H1 (cell line): ENCODE measurements around the gene GPALPP1. TPM values are rescaled to one million over a fixed set of nuclear protein-coding genes. Genes with fewer than 3 reads are reported as not detected.

ENCODE experiments used
- CTCF ChIA-PET: fragments of 300-600 bp; sonication (Branson Sonifier 250); formaldehyde crosslinking; loops from one replicate; lab custom pipeline; 2021; ENCODE audit not compliant: partially characterized antibody; lab: Charles Lee
- POLR2A ChIA-PET: fragments of 300-600 bp; sonication (Branson Sonifier 250); formaldehyde crosslinking; loops from one replicate; lab custom pipeline; 2021; ENCODE audit warnings: inconsistent platforms; ENCODE audit not compliant: partially characterized antibody; lab: Charles Lee
- DNase-seq, 2 experiments: peaks; one replicate each; pipeline versions ENCODE4 v3.0.0 to v3.0.0-alpha.2; 2010 to 2022; ENCODE audit warnings: low spot score in 2 of 2, low read depth in 1 of 2, mixed read lengths in 1 of 2
- FAIRE-seq: peaks from 2 replicates; lab custom pipeline; 2011; peaks lifted over from hg19 to GRCh38; lab: Jason Lieb, UNC
- H2AFZ ChIP-seq: 2 replicates; pipeline ENCODE4 v1.8.1; 2012; ENCODE audit warnings: low read length, inconsistent platforms
- H2AK5ac ChIP-seq: 2 replicates; pipeline ENCODE4 v1.6.1; 2013; ENCODE audit warnings: low read depth, low read length
- H2BK120ac ChIP-seq: replicated peaks from 2 replicates; pipeline ENCODE3; 2013; ENCODE audit warnings: low read depth, low read length, inconsistent platforms
- H2BK12ac ChIP-seq: 2 replicates; pipeline ENCODE4 v1.6.1; 2013; ENCODE audit warnings: low read depth, low read length
- H2BK15ac ChIP-seq: 2 replicates; pipeline ENCODE4 v1.6.1; 2013; ENCODE audit warnings: low read length
- H2BK20ac ChIP-seq: 2 replicates; pipeline ENCODE4 v1.6.1; 2013; ENCODE audit warnings: low read length
- H2BK5ac ChIP-seq: 2 replicates; pipeline ENCODE4 v1.6.1; 2013; ENCODE audit warnings: low read depth, low read length
- H3K14ac ChIP-seq: 2 replicates; pipeline ENCODE4 v1.6.1; 2013; ENCODE audit warnings: inconsistent platforms; ENCODE audit not compliant: insufficient read length
- H3K18ac ChIP-seq: 2 replicates; pipeline ENCODE4 v1.6.1; 2013; ENCODE audit warnings: low read length; ENCODE audit errors: extremely low read depth
- H3K23ac ChIP-seq: 2 replicates; pipeline ENCODE4 v1.6.1; 2013; ENCODE audit warnings: inconsistent platforms; ENCODE audit not compliant: insufficient read length
- H3K23me2 ChIP-seq: 2 replicates; pipeline ENCODE4 v1.6.1; 2013; ENCODE audit warnings: low read depth, low read length
- H3K27ac ChIP-seq: 2 replicates; pipeline ENCODE4 v1.6.1; 2011; ENCODE audit warnings: low read depth, low read length, inconsistent platforms
- H3K27me3 ChIP-seq, 4 experiments: replicated peaks in 1 of 4; 1 replicate in 1 of 4; 2 replicates in 3 of 4; pipeline versions ENCODE4 v1.6.1 to v1.8.1; 2011 to 2013; ENCODE audit warnings: low read length in 3 of 4, mild to moderate bottlenecking in 3 of 4, inconsistent platforms in 2 of 4, mixed read lengths in 2 of 4, moderate library complexity in 1 of 4; ENCODE audit not compliant: control insufficient read depth in 3 of 4, insufficient read depth in 3 of 4; ENCODE audit errors: extremely low read depth in 1 of 4
- H3K36me3 ChIP-seq, 4 experiments: 2 replicates each; pipeline versions ENCODE4 v1.6.1 to v1.8.1; 2011 to 2013; ENCODE audit warnings: mild to moderate bottlenecking in 4 of 4, low read length in 3 of 4, moderate library complexity in 2 of 4, control low read depth in 1 of 4, inconsistent platforms in 1 of 4; ENCODE audit not compliant: insufficient read depth in 4 of 4, control insufficient read depth in 2 of 4
- H3K4ac ChIP-seq: replicated peaks from 2 replicates; pipeline ENCODE3; 2013; ENCODE audit warnings: low read length, low read depth, mixed read lengths, inconsistent platforms; ENCODE audit not compliant: insufficient read length
- H3K4me1 ChIP-seq, 4 experiments: replicated peaks in 1 of 4; 1 replicate in 1 of 4; 2 replicates in 3 of 4; pipeline versions ENCODE4 v1.6.1 to v1.8.1; 2011 to 2013; ENCODE audit warnings: low read length in 3 of 4, inconsistent platforms in 2 of 4, mixed read lengths in 1 of 4; ENCODE audit not compliant: insufficient read depth in 4 of 4, control insufficient read depth in 3 of 4
- H3K4me2 ChIP-seq, 2 experiments: 2 replicates each; pipeline versions ENCODE4 v1.6.1 to v1.8.1; 2011 to 2013; ENCODE audit warnings: low read depth in 2 of 2, low read length in 2 of 2, control low read depth in 1 of 2, inconsistent platforms in 1 of 2, mild to moderate bottlenecking in 1 of 2; ENCODE audit not compliant: insufficient read depth in 1 of 2
- H3K4me3 ChIP-seq, 4 experiments: fragments of 200-600, 300-600 bp in 1 of 4; sonication (generic), shearing (Covaris generic), sonication (Bioruptor Twin) in 1 of 4; 2 replicates each; pipeline versions ENCODE4 v1.5.1 to v1.8.1; 2011 to 2016; ENCODE audit warnings: low read length in 4 of 4, low read depth in 3 of 4, control low read depth in 2 of 4, inconsistent platforms in 2 of 4, mild to moderate bottlenecking in 2 of 4, mixed read lengths in 1 of 4, moderate library complexity in 1 of 4; ENCODE audit not compliant: insufficient read depth in 2 of 4; ENCODE audit errors: extremely low read depth in 1 of 4
- H3K56ac ChIP-seq: replicated peaks from 2 replicates; pipeline ENCODE3; 2013; ENCODE audit warnings: low read depth, mild to moderate bottlenecking, mixed read lengths, low read length, inconsistent platforms; ENCODE audit not compliant: insufficient read length
- H3K79me1 ChIP-seq: 2 replicates; pipeline ENCODE4 v1.6.1; 2013; ENCODE audit warnings: low read depth, low read length, control low read depth
- H3K79me2 ChIP-seq, 2 experiments: 2 replicates each; pipeline versions ENCODE4 v1.6.1 to v1.8.1; 2012 to 2013; ENCODE audit warnings: low read length in 2 of 2, mild to moderate bottlenecking in 2 of 2, inconsistent platforms in 1 of 2; ENCODE audit not compliant: insufficient read depth in 2 of 2, control insufficient read depth in 1 of 2
- H3K9ac ChIP-seq, 4 experiments: replicated peaks in 1 of 4; 1 replicate in 1 of 4; 2 replicates in 3 of 4; pipeline versions ENCODE4 v1.6.1 to v1.8.1; 2011 to 2013; ENCODE audit warnings: low read depth in 3 of 4, low read length in 3 of 4, control low read depth in 2 of 4, mild to moderate bottlenecking in 2 of 4, moderate library complexity in 2 of 4, inconsistent platforms in 1 of 4; ENCODE audit errors: extremely low read depth in 1 of 4
- H3K9me3 ChIP-seq, 2 experiments: 2 replicates each; pipeline versions ENCODE4 v1.6.1 to v1.8.1; 2012 to 2013; ENCODE audit warnings: mild to moderate bottlenecking in 2 of 2, moderate library complexity in 2 of 2, control low read depth in 1 of 2, inconsistent platforms in 1 of 2, low read depth in 1 of 2, low read length in 1 of 2, mixed read lengths in 1 of 2; ENCODE audit not compliant: insufficient read depth in 2 of 2
- H4K20me1 ChIP-seq, 2 experiments: replicated peaks in 1 of 2; 2 replicates each; pipeline versions ENCODE3 to v1.8.1; 2011 to 2013; ENCODE audit warnings: inconsistent platforms in 2 of 2, low read length in 2 of 2, mild to moderate bottlenecking in 1 of 2; ENCODE audit not compliant: insufficient read depth in 2 of 2, control insufficient read depth in 1 of 2
- H4K5ac ChIP-seq: 2 replicates; pipeline ENCODE4 v1.6.1; 2013; ENCODE audit warnings: low read length, low read depth, mixed read lengths, inconsistent platforms; ENCODE audit not compliant: insufficient read length
- H4K8ac ChIP-seq: 2 replicates; pipeline ENCODE4 v1.8.0; 2013; ENCODE audit warnings: mild to moderate bottlenecking, moderate library complexity, low read length, inconsistent platforms; ENCODE audit not compliant: insufficient read depth; ENCODE audit errors: extremely low read depth
- H4K91ac ChIP-seq: replicated peaks from 2 replicates; pipeline ENCODE3; 2013; ENCODE audit warnings: low read length, mixed read lengths, inconsistent platforms; ENCODE audit not compliant: insufficient read length
- HDAC2 ChIP-seq, 2 experiments: fragments of 300-600 bp in 1 of 2; sonication (generic) in 1 of 2; IDR thresholded peaks; 2 replicates each; pipeline ENCODE4 v1.6.1; 2011 to 2012; ENCODE audit warnings: low read depth in 2 of 2, low read length in 2 of 2, mild to moderate bottlenecking in 2 of 2, moderate library complexity in 2 of 2, borderline replicate concordance in 1 of 2, inconsistent platforms in 1 of 2
- HDAC6 ChIP-seq: IDR thresholded peaks from one replicate; pipeline ENCODE4 v1.7.1; 2012; ENCODE audit warnings: low read depth, mild to moderate bottlenecking, inconsistent platforms, low read length, moderate library complexity
- PHF8 ChIP-seq: fragments of 200-600 bp; sonication (generic); conservative IDR thresholded peaks from 2 replicates; pipeline ENCODE4 v1.7.1; 2012; ENCODE audit warnings: low read depth, mild to moderate bottlenecking, inconsistent platforms, low read length, moderate library complexity
- SIN3A ChIP-seq, 2 experiments: IDR thresholded peaks in 1 of 2; conservative IDR thresholded peaks in 1 of 2; 2 replicates each; pipeline ENCODE4 v1.6.1; 2011 to 2012; ENCODE audit warnings: low read length in 2 of 2, improper control_type of control experiment in 1 of 2, low read depth in 1 of 2, mild to moderate bottlenecking in 1 of 2
- SP2 ChIP-seq: IDR thresholded peaks from 2 replicates; pipeline ENCODE4 v1.6.1; 2012; ENCODE audit warnings: mild to moderate bottlenecking, low read length, inconsistent platforms
- TBP ChIP-seq: IDR thresholded peaks from 2 replicates; pipeline ENCODE4 v1.6.1; 2011; ENCODE audit warnings: low read depth, low read length, improper control_type of control experiment
- TCF12 ChIP-seq: IDR thresholded peaks from 2 replicates; pipeline ENCODE4 v1.6.1; 2011; ENCODE audit warnings: low read depth, mild to moderate bottlenecking, low read length
- WGBS, 2 experiments: shearing (Covaris generic) in 1 of 2; methylation state at CpG; one replicate each; pipeline versions ENCODE4 v1.1.6 to v1.1.7; 2013 to 2015; ENCODE audit warnings: low lambda C conversion rate in 2 of 2, mixed read lengths in 2 of 2, inconsistent platforms in 1 of 2, low coverage in 1 of 2, missing lambda C conversion rate in 1 of 2; ENCODE audit not compliant: insufficient replicate concordance in 2 of 2, insufficient coverage in 1 of 2, insufficient read length in 1 of 2; ENCODE audit errors: extremely low coverage in 1 of 2, missing lambda C conversion rate in 1 of 2; 5-methylcytosine and 5-hydroxymethylcytosine counted together
- polyA plus RNA-seq, 7 experiments: library from polyadenylated mRNA; depleted of rRNA in 3 of 7; stranded (reverse) in 5 of 7; unstranded in 2 of 7; fragments of >200 nt in 5 of 7; fragments of 200-250 nt in 2 of 7; gene quantifications; 1 replicate in 5 of 7; 2 replicates in 1 of 7; 4 replicates in 1 of 7; pipeline versions ENCODE4 v1.2.1 to v1.2.3, GENCODE V29; 2011 to 2013; ENCODE audit warnings: missing spikeins in 2 of 7, mixed read lengths in 2 of 7
- total RNA-seq: library from RNA; stranded (reverse); fragmentation: NEBNext Ultra II Directional; extraction: Animal tissue kit (Norgen Biotek cat#: 25700); gene quantifications from 2 replicates; pipeline ENCODE4 v1.2.1, GENCODE V29; 2021

Gene GPALPP1
- total and polyA plus RNA-seq, 2 of the 8 experiments (the other 6 are each of a cell fraction or from before 2014, with no cell fraction given), result 8.5 to 26.1 TPM

GRCh38 chr13:45078003-45078402 is 88.7 kb downstream of the GPALPP1 start:
- Histone ChIP-seq H3K14ac (no peak overlapping the region), H3K27ac (no peak overlapping the region), H2AFZ (no peak overlapping the region; the same call in 1 of the 2 replicates), H3K36me3 (no peaks in the 10 kb centered on the region), H2BK12ac (no peak overlapping the region), H2BK20ac (no peak overlapping the region), H3K56ac (no peak overlapping the region), H3K9me3 (no peaks in the 10 kb centered on the region), H4K91ac (no peak overlapping the region), H3K18ac (no peak overlapping the region), H3K4me3 (no peak overlapping the region), H2BK120ac (no peak overlapping the region), H2AK5ac (no peak overlapping the region), H2BK5ac (no peak overlapping the region), H4K20me1 (no peaks in the 10 kb centered on the region), H3K4ac (no peak overlapping the region), H3K79me2 (no peaks in the 10 kb centered on the region), H2BK15ac (no peak overlapping the region), H3K9ac (no peak overlapping the region), H3K27me3 (no peaks in the 10 kb centered on the region), H3K4me1 (no peaks in the 10 kb centered on the region), H3K4me2 (no peak overlapping the region), H4K5ac (no peak overlapping the region), H3K23ac (no peak overlapping the region), H3K79me1 (no peaks in the 10 kb centered on the region), H3K23me2 (no peaks in the 10 kb centered on the region), H4K8ac (no peak overlapping the region)
- FAIRE-seq, result no peak
- ChIA-PET POLR2A (no interaction called here), CTCF (no interaction called here)
- WGBS, 2 experiments, result 100% methylated on average over 1 of the region's 1 CpG; no CpG with 5 or more reads in 1 of the 2 experiments
- DNase-seq, result no peak
- no peak for TF ChIP-seq TCF12
- no peak for TF ChIP-seq SP2
- TF ChIP-seq TBP, result no peak
- TF ChIP-seq SIN3A (conservative IDR thresholded peaks at IDR 0.05 in 1 of 2, IDR thresholded peaks at IDR 0.05 in 1 of 2; ENCODE audit: low read depth in 1 of 2, low read length in 2 of 2), result no peak
- no peak for TF ChIP-seq PHF8
- TF ChIP-seq HDAC2 (IDR thresholded peaks at IDR 0.05; ENCODE audit: borderline replicate concordance in 1 of 2, low read depth in 2 of 2, low read length in 2 of 2), result no peak
- TF ChIP-seq HDAC6, result no peak
